Measurements from ENCODE around the gene AFG1L. TPM values are rescaled to one million over a fixed set of nuclear protein-coding genes. Genes with fewer than 3 reads are reported as not detected.

Gene AFG1L
- total RNA-seq, 1 experiment from 2014 or later, result 6.1 TPM

GRCh38 chr6:108476847-108477430, 182.1 kb downstream of the AFG1L start:
- H3K4me1 ChIP-seq (ENCODE audit: low read length), result peaks cover 4% of the 10 kb centered on the region
- DNase-seq, result no peak

DNA sequence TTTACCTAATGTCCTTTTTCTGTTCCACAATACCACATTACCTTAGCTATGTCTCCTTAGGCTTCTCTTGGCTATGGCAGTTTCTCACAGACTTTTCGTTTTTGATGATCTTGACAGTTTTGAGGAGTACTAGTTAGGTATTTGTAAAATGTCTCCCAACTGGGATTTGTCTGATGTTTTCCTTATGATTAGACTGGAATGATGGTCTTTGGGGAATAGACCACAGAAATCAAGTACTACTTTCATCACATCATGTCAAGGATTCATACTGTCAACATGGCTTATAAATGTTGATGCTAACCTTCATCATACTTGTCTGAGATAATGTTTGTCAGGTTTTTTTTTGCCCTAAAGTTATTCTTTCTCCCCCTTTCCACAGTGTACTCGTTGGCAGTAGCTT, 187.7 kb downstream of the AFG1L start:
- H4K20me1 ChIP-seq (ENCODE audit: insufficient read depth, low read depth, low read length), result no peaks in the 10 kb centered on the region
- no peaks in the 10 kb centered on the region for H3K79me2 ChIP-seq (ENCODE audit: low read length)
- no peaks in the 10 kb centered on the region for H3K4me1 ChIP-seq (ENCODE audit: low read length)
- H3K9ac ChIP-seq (ENCODE audit: low read length), result no peak overlapping the region
- no peak overlapping the region for H3K4me2 ChIP-seq (ENCODE audit: low read depth, low read length, poor library complexity, severe bottlenecking)
- no peaks in the 10 kb centered on the region for H3K36me3 ChIP-seq (ENCODE audit: insufficient read depth, low read length)
- no peak overlapping the region for H2AFZ ChIP-seq (ENCODE audit: low read length)
- H3K27ac ChIP-seq (ENCODE audit: low read length), result no peak overlapping the region
- H3K9me2 ChIP-seq (replicated peaks; ENCODE audit: insufficient read depth, low read length), result no peaks in the 10 kb centered on the region; the same call in 1 of the 2 replicates
- DNase-seq, result no peak
- H3K4me3 ChIP-seq (ENCODE audit: low read length), result no peak overlapping the region
- no peaks in the 10 kb centered on the region for H3K27me3 ChIP-seq (ENCODE audit: low read length)
- H3K9me3 ChIP-seq (ENCODE audit: low read length), result no peaks in the 10 kb centered on the region

More at GRCh38 chr6:108476847-108477430, 182.1 kb downstream of the AFG1L start:
- H3K9ac ChIP-seq (ENCODE audit: low read length), result no peak overlapping the region
- no peaks in the 10 kb centered on the region for H3K9me2 ChIP-seq (replicated peaks; ENCODE audit: insufficient read depth, low read length)
- H3K4me2 ChIP-seq (ENCODE audit: low read depth, low read length, poor library complexity, severe bottlenecking), result no peak overlapping the region
- no peak overlapping the region for H2AFZ ChIP-seq (ENCODE audit: low read length)
- no peaks in the 10 kb centered on the region for H3K9me3 ChIP-seq (ENCODE audit: low read length)
- no peak overlapping the region for H3K27ac ChIP-seq (ENCODE audit: low read length)
- no peaks in the 10 kb centered on the region for H4K20me1 ChIP-seq (ENCODE audit: insufficient read depth, low read depth, low read length)
- no peaks in the 10 kb centered on the region for H3K79me2 ChIP-seq (ENCODE audit: low read length)
- H3K36me3 ChIP-seq (ENCODE audit: insufficient read depth, low read length), result no peaks in the 10 kb centered on the region
- H3K27me3 ChIP-seq (ENCODE audit: low read length), result no peaks in the 10 kb centered on the region
- no peak overlapping the region for H3K4me3 ChIP-seq (ENCODE audit: low read length)

DNA sequence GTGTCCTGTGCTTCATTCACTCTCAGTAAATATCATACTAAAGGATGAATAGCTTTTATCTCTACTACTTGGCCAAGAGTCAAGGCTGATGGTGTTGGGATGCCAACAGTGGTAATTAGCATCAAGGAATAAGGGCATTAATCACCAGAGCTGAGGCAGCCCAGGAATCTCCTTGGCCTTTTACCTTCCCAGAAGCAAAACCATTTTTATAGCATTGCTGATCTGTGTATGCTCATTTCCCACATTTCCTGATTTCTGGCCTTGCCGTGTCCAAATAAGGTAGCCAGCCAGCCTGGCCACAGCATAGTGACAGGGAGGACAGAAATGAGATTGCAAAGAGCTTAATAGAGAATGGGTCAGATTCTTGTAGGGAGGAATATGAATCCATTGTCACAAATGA, 189.2 kb downstream of the AFG1L start:
- H3K36me3 ChIP-seq (ENCODE audit: insufficient read depth, low read length), result no peaks in the 10 kb centered on the region
- H3K9me3 ChIP-seq (ENCODE audit: low read length), result no peaks in the 10 kb centered on the region
- no peak overlapping the region for H2AFZ ChIP-seq (ENCODE audit: low read length)
- no peak for DNase-seq
- no peak overlapping the region for H3K4me3 ChIP-seq (ENCODE audit: low read length)
- H3K27ac ChIP-seq (ENCODE audit: low read length), result no peak overlapping the region
- H3K9me2 ChIP-seq (replicated peaks; ENCODE audit: insufficient read depth, low read length), result no peaks in the 10 kb centered on the region; the same call in 1 of the 2 replicates
- H3K4me2 ChIP-seq (ENCODE audit: low read depth, low read length, poor library complexity, severe bottlenecking), result no peak overlapping the region
- no peaks in the 10 kb centered on the region for H3K4me1 ChIP-seq (ENCODE audit: low read length)
- no peaks in the 10 kb centered on the region for H3K79me2 ChIP-seq (ENCODE audit: low read length)
- H3K27me3 ChIP-seq (ENCODE audit: low read length), result no peaks in the 10 kb centered on the region
- H3K9ac ChIP-seq (ENCODE audit: low read length), result no peak overlapping the region
- no peaks in the 10 kb centered on the region for H4K20me1 ChIP-seq (ENCODE audit: insufficient read depth, low read depth, low read length)

- Histone ChIP-seq H3K4me1 (ENCODE audit: low read length) (no peaks in the 10 kb centered on the region), H4K20me1 (ENCODE audit: insufficient read depth, low read depth, low read length) (no peaks in the 10 kb centered on the region), H3K79me2 (ENCODE audit: low read length) (no peaks in the 10 kb centered on the region), H3K9ac (ENCODE audit: low read length) (no peak overlapping the region), H3K9me2 (replicated peaks; ENCODE audit: insufficient read depth, low read length) (no peaks in the 10 kb centered on the region), H3K9me3 (ENCODE audit: low read length) (no peaks in the 10 kb centered on the region), H3K36me3 (ENCODE audit: insufficient read depth, low read length) (no peaks in the 10 kb centered on the region), H2AFZ (ENCODE audit: low read length) (no peak overlapping the region), H3K4me2 (ENCODE audit: low read depth, low read length, poor library complexity, severe bottlenecking) (no peak overlapping the region), H3K27ac (ENCODE audit: low read length) (no peak overlapping the region), H3K27me3 (ENCODE audit: low read length) (no peaks in the 10 kb centered on the region), H3K4me3 (ENCODE audit: low read length) (no peak overlapping the region)
- no peak for DNase-seq
These were observed 194.8 kb downstream of the AFG1L start for GRCh38 chr6:108489699-108490098.

DNA sequence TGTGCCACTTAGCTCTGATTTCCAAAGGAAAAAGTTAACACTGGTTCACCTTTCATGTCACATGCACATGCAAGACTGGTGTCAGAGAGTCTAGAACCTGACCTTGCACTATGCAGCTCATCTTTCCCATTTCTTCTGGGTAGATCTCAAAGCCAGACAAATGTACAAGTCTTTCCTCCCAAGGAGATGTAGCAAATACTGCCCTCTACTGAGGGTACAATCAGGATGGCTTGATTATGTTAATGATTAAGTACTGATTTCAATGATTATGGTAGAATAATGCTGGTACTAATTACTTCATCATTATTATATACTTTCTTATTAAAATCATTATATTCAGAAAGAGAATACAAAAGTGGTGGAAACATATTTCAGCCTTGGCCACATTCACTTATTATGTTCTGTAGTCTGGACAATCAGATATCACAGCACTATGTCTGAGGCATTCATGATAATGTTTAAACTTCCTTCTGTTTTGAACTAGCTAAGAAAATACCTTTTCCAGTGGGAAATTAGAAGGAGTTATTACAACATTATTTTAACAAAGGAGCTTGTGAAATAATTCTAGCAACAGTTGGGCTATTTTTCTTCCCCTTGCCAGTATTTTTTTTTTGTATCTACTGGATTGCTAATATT, 197.4 kb downstream of the AFG1L start:
- H3K9ac ChIP-seq (ENCODE audit: low read length), result no peak overlapping the region
- no peaks in the 10 kb centered on the region for H3K9me2 ChIP-seq (replicated peaks; ENCODE audit: insufficient read depth, low read length)
- H3K4me2 ChIP-seq (ENCODE audit: low read depth, low read length, poor library complexity, severe bottlenecking), result no peak overlapping the region
- H3K27me3 ChIP-seq (ENCODE audit: low read length), result no peaks in the 10 kb centered on the region
- H3K79me2 ChIP-seq (ENCODE audit: low read length), result no peaks in the 10 kb centered on the region
- no peaks in the 10 kb centered on the region for H3K36me3 ChIP-seq (ENCODE audit: insufficient read depth, low read length)
- no peak overlapping the region for H3K4me3 ChIP-seq (ENCODE audit: low read length)
- no peaks in the 10 kb centered on the region for H3K4me1 ChIP-seq (ENCODE audit: low read length)
- H3K9me3 ChIP-seq (ENCODE audit: low read length), result no peaks in the 10 kb centered on the region
- no peak overlapping the region for H2AFZ ChIP-seq (ENCODE audit: low read length)
- peak; percentile 77 for DNase-seq
- no peaks in the 10 kb centered on the region for H4K20me1 ChIP-seq (ENCODE audit: insufficient read depth, low read depth, low read length)
- no peak overlapping the region for H3K27ac ChIP-seq (ENCODE audit: low read length)

- Histone ChIP-seq H3K4me3 (ENCODE audit: low read length) (no peak overlapping the region), H3K79me2 (ENCODE audit: low read length) (no peaks in the 10 kb centered on the region), H3K9ac (ENCODE audit: low read length) (no peak overlapping the region), H3K36me3 (ENCODE audit: insufficient read depth, low read length) (no peaks in the 10 kb centered on the region), H3K27ac (ENCODE audit: low read length) (no peak overlapping the region), H3K9me3 (ENCODE audit: low read length) (no peaks in the 10 kb centered on the region), H4K20me1 (ENCODE audit: insufficient read depth, low read depth, low read length) (no peaks in the 10 kb centered on the region), H3K4me1 (ENCODE audit: low read length) (no peaks in the 10 kb centered on the region), H2AFZ (ENCODE audit: low read length) (no peak overlapping the region), H3K9me2 (replicated peaks; ENCODE audit: insufficient read depth, low read length) (no peaks in the 10 kb centered on the region), H3K4me2 (ENCODE audit: low read depth, low read length, poor library complexity, severe bottlenecking) (no peak overlapping the region), H3K27me3 (ENCODE audit: low read length) (no peaks in the 10 kb centered on the region)
- DNase-seq, result no peak
These were observed 199.6 kb downstream of the AFG1L start for GRCh38 chr6:108494434-108494833.

- H3K36me3 ChIP-seq (ENCODE audit: insufficient read depth, low read length), result no peaks in the 10 kb centered on the region
- H3K9ac ChIP-seq (ENCODE audit: low read length), result no peak overlapping the region
- no peak overlapping the region for H3K4me3 ChIP-seq (ENCODE audit: low read length)
- no peaks in the 10 kb centered on the region for H4K20me1 ChIP-seq (ENCODE audit: insufficient read depth, low read depth, low read length)
- peak; percentile 84 for DNase-seq
- no peak overlapping the region for H3K27ac ChIP-seq (ENCODE audit: low read length)
- no peaks in the 10 kb centered on the region for H3K9me3 ChIP-seq (ENCODE audit: low read length)
- no peaks in the 10 kb centered on the region for H3K27me3 ChIP-seq (ENCODE audit: low read length)
- H2AFZ ChIP-seq (ENCODE audit: low read length), result no peak overlapping the region
- H3K79me2 ChIP-seq (ENCODE audit: low read length), result no peaks in the 10 kb centered on the region
- H3K4me1 ChIP-seq (ENCODE audit: low read length), result no peaks in the 10 kb centered on the region
- no peak overlapping the region for H3K4me2 ChIP-seq (ENCODE audit: low read depth, low read length, poor library complexity, severe bottlenecking)
- no peaks in the 10 kb centered on the region for H3K9me2 ChIP-seq (replicated peaks; ENCODE audit: insufficient read depth, low read length)
These were observed 203.0 kb downstream of the AFG1L start for GRCh38 chr6:108497883-108498282.

DNA sequence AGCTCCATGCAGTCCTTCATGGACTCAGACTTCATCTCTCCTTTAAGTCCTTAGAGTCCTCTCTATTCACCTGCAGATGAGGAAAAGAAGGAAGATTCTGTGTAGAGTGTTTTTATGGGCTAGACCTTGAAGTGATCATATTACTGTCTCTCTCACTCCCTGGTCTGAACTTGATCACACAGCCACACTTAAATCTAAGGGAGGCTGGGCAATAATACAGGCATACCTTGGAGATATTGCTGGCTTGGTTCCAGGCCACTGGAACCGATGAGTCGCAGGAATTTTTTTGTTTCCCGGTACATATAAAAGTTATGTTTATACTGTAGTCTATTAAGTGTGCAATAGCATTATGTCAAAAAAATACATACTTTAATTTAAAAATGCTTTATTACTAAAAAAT, 206.7 kb downstream of the AFG1L start:
- Histone ChIP-seq H3K9ac (ENCODE audit: low read length) (no peak overlapping the region), H3K27me3 (ENCODE audit: low read length) (no peaks in the 10 kb centered on the region), H3K36me3 (ENCODE audit: insufficient read depth, low read length) (no peaks in the 10 kb centered on the region), H3K79me2 (ENCODE audit: low read length) (no peaks in the 10 kb centered on the region), H3K9me2 (replicated peaks; ENCODE audit: insufficient read depth, low read length) (no peaks in the 10 kb centered on the region), H3K4me2 (ENCODE audit: low read depth, low read length, poor library complexity, severe bottlenecking) (no peak overlapping the region), H3K4me1 (ENCODE audit: low read length) (no peaks in the 10 kb centered on the region), H3K9me3 (ENCODE audit: low read length) (no peaks in the 10 kb centered on the region), H2AFZ (ENCODE audit: low read length) (no peak overlapping the region), H4K20me1 (ENCODE audit: insufficient read depth, low read depth, low read length) (no peaks in the 10 kb centered on the region), H3K4me3 (ENCODE audit: low read length) (no peak overlapping the region), H3K27ac (ENCODE audit: low read length) (no peak overlapping the region)
- DNase-seq, result no peak
